HFF-Myc (cell line): ENCODE measurements around the gene VAT1L.

Experiments
- DNase-seq: peaks from one replicate; pipeline ENCODE4 v3.0.0-alpha.2; 2011; ENCODE audit warnings: low read depth; ENCODE audit errors: extremely low read depth
- H3K4me3 ChIP-seq: replicated peaks from 2 replicates; pipeline ENCODE4 v1.5.1; 2011; ENCODE audit warnings: low read depth, mild to moderate bottlenecking, control low read depth, low read length
- CTCF ChIP-seq: IDR thresholded peaks from 2 replicates; pipeline ENCODE4 v1.5.1; 2012; ENCODE audit warnings: mild to moderate bottlenecking, low read depth, low read length, control low read depth; ENCODE audit errors: missing control alignments

The VAT1L gene

GRCh38 chr16:77971306-77972061, 183.1 kb downstream of the VAT1L start:
- DNase-seq = peak; percentile 11
- H3K4me3 ChIP-seq = no peak overlapping the region
- TF ChIP-seq CTCF = peak; percentile 60

- no peak for TF ChIP-seq CTCF
- no peak for DNase-seq
- H3K4me3 ChIP-seq = no peak overlapping the region
Observed at GRCh38 chr16:77972062-77972392, 183.7 kb downstream of the VAT1L start.

- DNase-seq = no peak
- no peak overlapping the region for H3K4me3 ChIP-seq
- no peak for TF ChIP-seq CTCF
Observed at GRCh38 chr16:77974883-77975282, 186.5 kb downstream of the VAT1L start.

GRCh38 chr16:77975942-77976341, 187.6 kb downstream of the VAT1L start:
- TF ChIP-seq CTCF = no peak
- no peak overlapping the region for H3K4me3 ChIP-seq
- DNase-seq = no peak

- no peak for DNase-seq
- TF ChIP-seq CTCF = no peak
- H3K4me3 ChIP-seq = no peak overlapping the region
Observed at GRCh38 chr16:77977339-77977738, 189.0 kb downstream of the VAT1L start.

- TF ChIP-seq CTCF = no peak
- H3K4me3 ChIP-seq = no peak overlapping the region
- no peak for DNase-seq
Observed at GRCh38 chr16:77985111-77985510, 196.7 kb downstream of the VAT1L start.
